HFF-Myc (cell line): ENCODE data around the gene SCCPDH.
A peak's percentile ranks its signal among the peaks of the same experiment; 100 is the strongest.

Experiments used
- DNase-seq: peaks from one replicate; pipeline ENCODE4 v3.0.0-alpha.2; 2011; ENCODE audit warnings: low read depth; ENCODE audit errors: extremely low read depth
- H3K4me3 ChIP-seq: replicated peaks from 2 replicates; pipeline ENCODE4 v1.5.1; 2011; ENCODE audit warnings: low read depth, mild to moderate bottlenecking, control low read depth, low read length
- TF ChIP-seq, protein P1 (sequence below): IDR thresholded peaks from 2 replicates; pipeline ENCODE4 v1.5.1; 2012; ENCODE audit warnings: mild to moderate bottlenecking, low read depth, low read length, control low read depth; ENCODE audit errors: missing control alignments

The SCCPDH gene

DNA sequence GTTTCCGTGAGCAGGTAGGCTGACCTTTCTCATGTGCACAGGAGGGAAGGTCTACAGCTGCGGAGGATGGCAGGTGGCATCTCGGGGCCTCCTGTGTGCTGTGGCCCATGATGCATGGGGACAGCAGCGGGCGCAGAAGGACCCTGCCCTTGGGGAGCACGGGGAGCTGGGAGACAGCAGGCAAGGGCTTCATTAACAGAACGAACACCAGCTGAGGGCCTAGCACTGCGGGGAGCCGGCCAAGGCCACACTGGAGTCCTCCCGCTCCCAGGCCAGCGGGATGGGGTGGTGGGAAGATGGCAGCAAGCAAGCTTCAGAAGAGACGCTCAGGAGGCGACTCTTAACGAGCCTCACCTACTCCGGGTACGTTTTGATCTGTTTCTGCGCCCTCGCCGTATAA lies 66.6 kb downstream of the SCCPDH start:
- TF ChIP-seq, protein P1, sequence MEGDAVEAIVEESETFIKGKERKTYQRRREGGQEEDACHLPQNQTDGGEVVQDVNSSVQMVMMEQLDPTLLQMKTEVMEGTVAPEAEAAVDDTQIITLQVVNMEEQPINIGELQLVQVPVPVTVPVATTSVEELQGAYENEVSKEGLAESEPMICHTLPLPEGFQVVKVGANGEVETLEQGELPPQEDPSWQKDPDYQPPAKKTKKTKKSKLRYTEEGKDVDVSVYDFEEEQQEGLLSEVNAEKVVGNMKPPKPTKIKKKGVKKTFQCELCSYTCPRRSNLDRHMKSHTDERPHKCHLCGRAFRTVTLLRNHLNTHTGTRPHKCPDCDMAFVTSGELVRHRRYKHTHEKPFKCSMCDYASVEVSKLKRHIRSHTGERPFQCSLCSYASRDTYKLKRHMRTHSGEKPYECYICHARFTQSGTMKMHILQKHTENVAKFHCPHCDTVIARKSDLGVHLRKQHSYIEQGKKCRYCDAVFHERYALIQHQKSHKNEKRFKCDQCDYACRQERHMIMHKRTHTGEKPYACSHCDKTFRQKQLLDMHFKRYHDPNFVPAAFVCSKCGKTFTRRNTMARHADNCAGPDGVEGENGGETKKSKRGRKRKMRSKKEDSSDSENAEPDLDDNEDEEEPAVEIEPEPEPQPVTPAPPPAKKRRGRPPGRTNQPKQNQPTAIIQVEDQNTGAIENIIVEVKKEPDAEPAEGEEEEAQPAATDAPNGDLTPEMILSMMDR, result no peak
- no peak for DNase-seq
- no peak overlapping the region for H3K4me3 ChIP-seq

DNA sequence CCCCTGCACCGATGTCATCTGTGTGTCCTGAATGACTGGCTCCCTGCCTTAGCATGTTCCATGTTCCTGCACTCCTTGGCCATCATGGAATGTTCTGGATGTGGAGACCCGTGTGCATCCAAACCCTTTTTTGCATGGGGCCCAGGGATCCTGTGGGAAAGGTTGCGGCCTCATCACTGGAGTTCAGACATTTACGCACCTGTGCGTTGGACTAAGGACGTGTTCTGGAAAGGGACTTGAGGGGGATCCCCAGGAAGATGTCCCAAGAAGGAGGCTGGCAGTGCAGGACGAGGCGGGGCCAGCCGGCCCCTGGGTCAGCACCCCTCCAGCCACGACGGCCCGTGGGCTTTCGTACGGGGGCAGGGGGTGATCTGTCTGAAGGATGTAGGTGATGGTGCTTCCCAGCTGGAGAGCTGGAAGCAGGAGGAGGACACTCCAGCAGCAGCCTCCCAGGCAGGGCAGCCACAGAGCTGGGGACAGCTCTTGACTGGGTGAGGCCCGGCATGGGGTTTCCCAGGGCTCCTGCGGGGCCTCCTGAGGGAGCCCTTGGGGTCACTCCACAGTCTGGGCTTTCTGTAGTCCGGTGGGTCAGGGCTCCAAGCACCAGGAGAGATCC lies 67.2 kb downstream of the SCCPDH start:
- DNase-seq, result no peak
- TF ChIP-seq, protein P1, result no peak

DNA sequence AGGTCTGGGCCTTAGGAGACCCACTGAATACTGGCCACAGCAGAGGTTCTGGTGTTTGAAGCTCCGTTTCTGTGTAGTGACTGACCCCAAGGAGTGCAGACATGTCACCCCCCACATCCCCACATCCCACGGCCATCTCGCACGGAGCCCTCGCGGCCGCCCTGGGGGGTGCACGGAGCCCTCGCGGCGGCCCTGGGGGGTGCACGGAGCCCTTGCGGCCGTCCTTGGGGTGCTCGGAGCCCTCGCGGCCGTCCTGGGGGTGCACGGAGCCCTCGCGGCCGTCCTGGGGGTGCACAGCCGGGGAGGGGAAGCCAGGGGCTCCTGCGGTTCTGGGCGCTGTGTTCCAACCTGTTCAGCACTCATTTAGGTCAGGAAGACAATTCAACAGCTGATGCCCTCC lies 68.4 kb downstream of the SCCPDH start:
- no peak for DNase-seq
- TF ChIP-seq, protein P1, result no peak
- H3K4me3 ChIP-seq, result no peak overlapping the region

More for the DNA sequence above, 67.2 kb downstream of the SCCPDH start:
- H3K4me3 ChIP-seq, result no peak overlapping the region

DNA sequence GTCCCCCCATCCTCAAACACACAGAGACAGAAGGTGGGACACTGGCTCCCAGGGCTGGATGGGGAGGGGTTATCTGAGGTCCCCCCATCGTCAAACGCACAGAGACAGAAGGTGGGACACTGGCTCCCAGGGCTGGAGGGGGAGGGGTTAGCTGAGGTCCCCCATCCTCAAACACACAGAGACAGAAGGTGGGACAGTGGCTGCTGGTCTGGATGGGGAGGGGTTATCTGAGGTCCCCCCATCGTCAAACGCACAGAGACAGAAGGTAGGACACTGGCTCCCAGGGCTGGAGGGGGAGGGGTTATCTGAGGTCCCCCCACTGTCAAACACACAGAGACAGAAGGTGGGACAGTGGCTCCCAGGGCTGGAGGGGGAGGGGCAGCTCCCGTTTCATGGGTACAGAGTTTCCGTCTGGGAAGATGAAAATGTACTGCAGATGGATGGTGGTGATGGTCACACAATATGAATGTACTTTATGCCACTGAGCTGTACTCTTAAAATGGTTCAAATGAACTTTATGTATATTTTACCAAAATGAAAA lies 69.2 kb downstream of the SCCPDH start:
- TF ChIP-seq, protein P1, result no peak
- DNase-seq, result no peak
- no peak overlapping the region for H3K4me3 ChIP-seq

DNA sequence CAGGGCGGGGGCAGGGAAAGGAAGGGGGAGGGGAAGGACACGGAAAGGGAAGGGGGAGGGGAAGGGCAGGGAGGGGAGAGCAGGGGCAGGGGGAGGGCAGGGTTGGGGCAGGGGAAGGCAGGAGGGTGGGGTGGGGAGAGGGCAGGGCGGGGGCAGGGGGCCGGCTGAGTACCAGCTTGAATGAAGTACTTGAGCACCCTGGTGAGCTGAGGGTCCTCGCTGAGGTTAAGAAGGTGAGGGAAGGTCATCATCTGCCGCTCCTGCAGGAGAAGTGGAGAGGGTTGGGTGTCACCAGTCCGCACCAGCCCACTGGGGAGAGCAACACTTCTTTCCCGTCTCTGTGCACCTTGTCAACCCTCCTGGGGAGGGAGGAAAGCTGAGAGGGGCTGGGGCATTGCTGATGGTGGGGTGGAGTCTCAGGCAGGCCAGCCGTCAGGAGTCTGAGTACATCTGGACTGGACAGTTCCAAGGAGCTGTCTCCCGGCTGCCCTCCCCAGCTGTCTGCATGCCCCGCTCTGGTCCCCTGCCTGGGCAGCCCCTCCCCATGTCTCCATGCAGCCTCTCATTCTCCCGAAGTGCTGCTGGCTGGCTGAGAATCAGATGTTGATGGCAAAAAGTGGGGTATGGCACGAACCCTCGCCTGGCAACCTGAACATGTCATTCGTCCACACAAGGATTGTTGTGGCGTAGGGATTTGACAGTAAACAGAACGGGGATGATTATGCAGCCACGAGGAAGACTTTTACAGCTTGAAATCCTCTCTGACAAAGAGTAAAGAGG lies 70.0 kb downstream of the SCCPDH start:
- no peak overlapping the region for H3K4me3 ChIP-seq
- TF ChIP-seq, protein P1, result no peak
- no peak for DNase-seq

DNA sequence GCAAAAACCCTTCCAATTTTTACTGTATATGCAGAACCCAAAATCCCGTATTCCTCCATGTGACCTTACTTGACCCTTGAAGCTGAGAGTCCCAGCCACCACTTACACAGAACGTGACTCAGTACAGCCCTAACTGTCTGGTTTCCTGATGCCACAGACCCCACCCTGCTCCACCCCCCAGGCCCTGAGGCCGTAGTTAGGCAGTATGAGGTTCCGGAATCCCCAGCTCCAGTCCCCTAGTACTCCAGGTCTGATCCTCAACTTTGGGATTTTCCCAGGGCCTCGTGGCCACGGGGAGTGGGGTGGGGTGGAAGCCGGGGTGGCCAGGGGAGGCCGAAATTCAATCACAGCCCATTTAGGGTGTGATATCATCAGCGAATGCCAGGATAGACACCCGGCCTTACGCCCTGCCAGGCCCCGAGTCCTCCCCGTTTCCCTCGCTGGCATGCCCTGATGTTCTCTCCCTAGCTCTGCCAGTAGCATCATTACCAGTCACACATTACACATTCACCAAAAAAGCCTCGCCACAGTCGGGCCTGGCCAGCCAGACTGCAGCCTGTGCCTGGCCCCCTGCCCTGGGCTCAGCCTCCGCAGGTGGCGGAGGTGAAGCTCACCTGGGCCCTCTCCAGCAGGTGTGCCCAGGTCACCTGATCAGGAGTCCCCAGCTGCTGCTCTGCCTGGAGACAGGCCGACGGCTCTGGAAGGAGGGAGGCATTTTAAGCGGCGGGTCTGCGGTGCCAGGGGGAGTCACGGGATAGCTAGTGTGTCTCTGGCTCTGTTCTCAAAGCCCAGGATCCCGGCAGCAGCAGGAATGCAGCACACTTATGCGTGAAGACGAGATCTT lies 70.8 kb downstream of the SCCPDH start:
- no peak overlapping the region for H3K4me3 ChIP-seq
- TF ChIP-seq, protein P1, result no peak
- DNase-seq, result peak; percentile 21
